Stimulated activated CD8-positive, alpha-beta memory T cell treated with anti-CD3 and anti-CD28 coated beads, Interleukin-4, amount 100 ng/mL, for 1 hour (primary cell): ENCODE results near the gene PRR3.

Experiments used
- DNase-seq, 2 donors: peaks; one replicate each; pipeline ENCODE4 v3.0.0-alpha.2; 2020; ENCODE audit warnings: low read depth in 2 of 2, low spot score in 1 of 2

PRR3 gene

DNA sequence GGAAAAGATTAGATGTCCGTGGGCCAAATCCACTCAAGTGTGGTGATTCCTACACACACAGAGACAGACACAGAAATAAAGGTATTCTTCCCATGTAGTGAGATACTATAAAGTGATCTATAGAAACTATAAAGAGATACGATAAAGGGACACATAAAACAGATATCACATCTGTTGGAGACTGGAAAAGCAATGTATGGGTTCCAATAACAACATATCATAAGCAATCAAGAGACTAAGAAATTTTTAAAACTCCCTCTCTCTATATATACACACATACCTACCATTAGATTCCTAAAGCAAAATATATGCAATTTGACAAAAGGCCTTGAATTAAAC is 54.7 kb downstream of the PRR3 start:
- no peak for DNase-seq

DNA sequence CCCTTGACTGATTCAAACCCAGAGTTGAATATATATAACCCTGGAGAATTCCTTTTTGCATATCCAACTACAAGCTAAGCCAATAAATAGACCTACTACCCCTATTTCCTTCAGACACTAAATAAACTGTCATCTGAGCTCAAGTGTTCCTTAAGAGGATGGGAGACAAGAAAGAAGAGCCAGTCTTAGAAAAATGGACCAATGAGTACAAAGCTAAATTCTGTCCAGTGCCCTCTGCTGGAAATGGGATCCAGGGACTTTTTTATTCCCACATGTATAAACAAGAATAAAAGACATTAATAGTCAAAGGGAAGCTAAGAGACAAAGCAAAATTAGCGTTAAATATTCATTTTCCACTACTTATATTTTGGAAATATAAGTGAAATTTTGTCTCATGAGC is 55.1 kb downstream of the PRR3 start:
- DNase-seq: no peak

DNA sequence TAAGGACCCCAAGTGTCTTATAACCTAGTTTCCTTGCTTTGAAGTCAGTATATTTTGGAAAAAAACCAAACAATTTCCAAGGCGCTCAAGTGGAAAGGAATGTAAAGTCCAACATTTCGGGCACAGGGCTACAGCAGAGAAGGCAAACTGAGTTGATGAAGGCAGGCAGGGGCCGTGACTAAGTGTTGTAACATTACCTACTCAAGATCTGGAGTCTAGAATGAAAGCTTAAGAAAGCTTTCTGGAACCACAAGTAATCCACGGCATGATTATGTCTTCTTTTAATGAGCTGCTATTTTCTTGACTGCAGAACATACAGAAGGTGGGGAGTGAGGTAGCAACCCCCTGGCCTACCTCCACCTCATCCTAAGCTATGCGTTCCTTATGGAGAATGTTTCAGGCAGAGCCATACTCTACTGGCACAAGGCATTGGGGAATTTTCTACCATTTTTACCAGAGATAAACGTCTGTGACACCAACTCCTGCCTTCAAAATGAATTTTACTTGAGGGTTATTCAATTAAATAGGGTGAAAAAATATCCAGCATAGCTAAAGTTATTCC is 55.7 kb downstream of the PRR3 start:
- no peak for DNase-seq
